ENCODE results near the gene NUP214.

NUP214 gene

DNA sequence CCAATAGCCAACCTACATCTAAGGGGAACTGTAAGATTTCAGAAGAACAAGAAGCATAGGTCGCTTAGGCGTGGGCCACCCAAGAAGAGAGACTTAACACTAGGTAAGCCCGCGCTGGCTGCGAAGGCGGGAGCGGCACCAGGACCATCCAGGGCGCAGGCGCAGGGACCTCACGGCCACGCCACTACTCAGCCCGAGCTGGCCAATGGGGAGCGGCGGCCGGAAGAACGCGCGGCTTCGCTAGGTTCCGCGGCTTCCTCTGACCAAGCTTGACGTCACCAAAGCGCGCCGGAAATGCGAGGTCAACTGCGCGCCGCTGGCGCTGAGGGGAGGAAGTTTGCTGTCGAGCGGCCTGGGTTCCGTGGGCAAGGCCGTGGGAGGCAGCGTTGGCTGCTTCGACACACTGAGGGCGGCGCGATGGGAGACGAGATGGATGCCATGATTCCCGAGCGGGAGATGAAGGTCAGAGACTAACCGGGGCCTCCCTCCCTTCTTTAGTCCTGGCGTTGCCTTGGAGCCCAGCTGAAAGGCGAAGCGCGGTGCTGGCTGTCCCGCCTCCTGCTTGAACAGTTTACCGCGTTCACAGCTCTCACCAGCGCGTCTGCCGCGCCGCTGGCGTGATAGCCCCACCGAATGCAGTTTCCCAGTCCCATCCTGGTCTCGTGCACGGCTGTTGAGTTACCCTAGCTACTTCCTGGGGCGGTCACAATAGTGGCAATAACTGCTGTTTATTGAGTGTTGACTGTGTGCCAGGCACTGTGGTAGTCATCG lies at the start of gene NUP214:
Gene NUP214 (plus strand): TSS at position 299 of the 771 bp plus-strand sequence. CDS start 119 bp downstream, at position 418.
- peak within 1 kb of the TSS; percentile 94 for H3K27ac ChIP-seq
- TF ChIP-seq, protein P1, sequence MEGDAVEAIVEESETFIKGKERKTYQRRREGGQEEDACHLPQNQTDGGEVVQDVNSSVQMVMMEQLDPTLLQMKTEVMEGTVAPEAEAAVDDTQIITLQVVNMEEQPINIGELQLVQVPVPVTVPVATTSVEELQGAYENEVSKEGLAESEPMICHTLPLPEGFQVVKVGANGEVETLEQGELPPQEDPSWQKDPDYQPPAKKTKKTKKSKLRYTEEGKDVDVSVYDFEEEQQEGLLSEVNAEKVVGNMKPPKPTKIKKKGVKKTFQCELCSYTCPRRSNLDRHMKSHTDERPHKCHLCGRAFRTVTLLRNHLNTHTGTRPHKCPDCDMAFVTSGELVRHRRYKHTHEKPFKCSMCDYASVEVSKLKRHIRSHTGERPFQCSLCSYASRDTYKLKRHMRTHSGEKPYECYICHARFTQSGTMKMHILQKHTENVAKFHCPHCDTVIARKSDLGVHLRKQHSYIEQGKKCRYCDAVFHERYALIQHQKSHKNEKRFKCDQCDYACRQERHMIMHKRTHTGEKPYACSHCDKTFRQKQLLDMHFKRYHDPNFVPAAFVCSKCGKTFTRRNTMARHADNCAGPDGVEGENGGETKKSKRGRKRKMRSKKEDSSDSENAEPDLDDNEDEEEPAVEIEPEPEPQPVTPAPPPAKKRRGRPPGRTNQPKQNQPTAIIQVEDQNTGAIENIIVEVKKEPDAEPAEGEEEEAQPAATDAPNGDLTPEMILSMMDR (IDR thresholded peaks at IDR 0.05): no peak
- TF ChIP-seq ZFX (IDR thresholded peaks at IDR 0.05; ENCODE audit: borderline replicate concordance): no peak

DNA sequence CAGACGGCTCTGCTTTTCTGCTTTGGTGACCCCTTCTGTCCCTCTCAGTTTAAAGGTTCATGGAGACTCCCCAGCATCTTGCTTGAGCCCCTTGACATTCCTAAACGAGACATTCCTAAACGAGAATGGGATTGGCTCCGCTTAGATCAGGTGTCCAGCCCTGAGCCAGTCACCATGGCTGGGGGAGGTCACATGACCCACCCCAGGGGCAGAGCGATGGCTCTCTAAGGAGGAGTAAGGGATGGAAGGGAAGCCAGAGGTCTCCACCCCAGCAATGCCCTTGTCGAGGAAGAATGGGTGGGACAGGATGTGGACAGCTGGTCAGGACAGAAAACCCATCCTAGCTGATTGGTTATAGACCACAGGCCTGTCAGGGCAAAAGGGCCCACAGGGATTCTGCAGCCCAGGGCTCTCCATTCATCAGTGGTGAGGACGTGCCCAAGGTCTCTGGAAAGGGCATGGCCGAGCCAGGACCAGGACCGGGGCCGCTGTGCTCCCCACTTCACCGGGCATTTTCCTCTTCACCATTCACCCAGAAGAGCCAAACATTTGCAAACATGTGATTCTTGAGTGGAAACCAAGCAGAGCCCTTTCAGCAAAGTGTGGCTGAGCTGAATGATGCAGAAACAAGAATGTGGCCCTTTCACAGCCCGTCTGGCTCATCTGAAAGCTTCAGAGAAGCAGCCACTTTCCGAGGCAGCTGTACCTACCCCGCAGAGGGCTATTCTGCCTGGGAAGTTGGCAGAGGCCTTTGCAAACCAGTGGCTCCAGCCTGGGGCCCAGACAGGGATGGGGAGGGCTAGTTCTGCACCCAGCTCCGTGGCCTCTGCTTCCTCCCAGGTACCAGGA lies 48.8 kb upstream of the NUP214 start:
- no peak overlapping the region for H3K27ac ChIP-seq
- TF ChIP-seq, protein P1 (IDR thresholded peaks at IDR 0.05): no peak
- no peak for TF ChIP-seq ZFX (IDR thresholded peaks at IDR 0.05; ENCODE audit: borderline replicate concordance)

DNA sequence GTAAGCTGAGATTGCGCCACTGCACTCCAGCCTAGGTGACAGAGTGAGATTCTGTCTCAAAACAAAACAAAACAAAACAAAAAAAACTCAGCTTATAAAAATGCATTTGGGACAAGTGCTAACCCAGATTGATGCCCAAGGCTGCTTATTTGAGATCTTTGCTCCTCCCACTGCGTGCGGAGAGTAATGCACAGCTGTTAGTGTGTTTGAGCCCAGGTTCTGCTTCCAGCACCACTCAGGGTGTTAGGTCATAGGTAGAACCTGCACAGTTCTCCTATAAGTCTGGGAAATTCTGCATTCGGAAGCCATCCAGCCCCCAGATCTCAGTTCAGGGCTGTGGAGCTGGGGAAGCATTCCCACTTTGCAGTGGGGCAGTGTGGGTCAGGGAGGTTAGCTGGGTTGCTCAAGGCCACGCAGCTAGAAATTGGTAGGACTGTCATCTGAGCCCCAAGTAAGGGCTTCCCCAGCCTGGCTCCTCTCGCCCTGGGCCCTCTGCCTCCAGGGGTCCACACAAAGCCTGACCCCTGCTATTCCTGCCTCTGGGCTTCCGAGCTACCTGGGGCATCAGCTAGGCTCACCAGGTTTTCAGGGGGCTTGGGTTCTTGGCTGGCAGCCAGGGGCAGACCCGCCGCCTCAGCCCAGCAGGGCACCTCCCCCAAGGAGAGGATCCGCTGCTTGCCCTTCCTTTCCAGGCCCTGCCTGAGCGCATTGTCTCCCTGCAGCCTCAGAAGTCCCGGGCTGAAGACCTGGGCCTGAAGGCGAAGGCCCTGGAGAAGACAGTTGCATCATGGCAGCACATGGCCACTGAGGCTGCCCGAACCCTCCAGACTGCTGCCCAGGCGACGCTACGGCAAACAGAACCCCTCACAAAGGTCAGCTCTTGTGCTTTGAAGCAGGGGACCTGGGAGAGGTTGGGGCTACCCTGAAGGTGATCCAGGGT lies 46.7 kb upstream of the NUP214 start:
- H3K27ac ChIP-seq: no peak overlapping the region
- TF ChIP-seq, protein P1 (IDR thresholded peaks at IDR 0.05): no peak
- TF ChIP-seq ZFX (IDR thresholded peaks at IDR 0.05; ENCODE audit: borderline replicate concordance): no peak

DNA sequence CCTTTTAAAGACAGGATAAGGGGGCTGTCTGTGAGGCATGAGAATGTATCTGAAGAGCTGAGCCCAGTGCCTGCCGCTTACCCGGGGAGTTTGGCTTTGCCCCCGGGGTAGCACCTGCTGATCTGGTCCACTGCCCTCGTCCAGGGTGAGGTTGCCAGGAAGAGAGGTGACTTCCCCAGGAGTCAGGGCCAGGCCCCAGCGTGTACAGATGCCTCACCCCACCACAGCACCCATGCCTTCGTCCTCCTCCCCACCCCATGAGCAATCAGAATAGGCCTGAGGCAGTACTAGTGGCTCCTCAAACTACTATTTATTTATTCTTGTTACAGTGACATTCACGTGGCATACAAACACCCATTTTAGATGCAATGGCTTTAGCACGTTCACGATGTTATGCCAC lies 44.8 kb upstream of the NUP214 start:
- TF ChIP-seq, protein P1 (IDR thresholded peaks at IDR 0.05): no peak
- no peak for TF ChIP-seq ZFX (IDR thresholded peaks at IDR 0.05; ENCODE audit: borderline replicate concordance)
- H3K27ac ChIP-seq: no peak overlapping the region

DNA sequence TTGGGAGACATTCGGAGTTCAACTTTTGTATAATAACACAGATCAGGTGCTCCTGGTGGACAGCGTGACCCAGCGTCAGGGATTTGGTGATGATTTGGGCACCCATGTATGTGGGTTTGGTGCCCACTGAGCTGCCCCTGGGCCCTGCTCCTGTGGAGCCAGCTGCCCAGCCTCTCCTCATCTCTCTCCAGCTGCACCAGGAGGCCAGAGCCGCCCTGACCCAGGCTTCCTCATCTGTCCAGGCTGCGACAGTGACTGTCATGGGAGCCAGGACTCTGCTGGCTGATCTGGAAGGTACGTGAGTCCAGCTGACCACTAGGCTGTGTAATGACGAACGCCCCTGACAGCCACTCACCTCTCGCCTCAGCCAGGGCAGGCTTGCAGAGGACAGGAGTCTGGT lies 43.5 kb upstream of the NUP214 start:
- H3K27ac ChIP-seq: no peak overlapping the region
- no peak for TF ChIP-seq ZFX (IDR thresholded peaks at IDR 0.05; ENCODE audit: borderline replicate concordance)
- TF ChIP-seq, protein P1 (IDR thresholded peaks at IDR 0.05): no peak

DNA sequence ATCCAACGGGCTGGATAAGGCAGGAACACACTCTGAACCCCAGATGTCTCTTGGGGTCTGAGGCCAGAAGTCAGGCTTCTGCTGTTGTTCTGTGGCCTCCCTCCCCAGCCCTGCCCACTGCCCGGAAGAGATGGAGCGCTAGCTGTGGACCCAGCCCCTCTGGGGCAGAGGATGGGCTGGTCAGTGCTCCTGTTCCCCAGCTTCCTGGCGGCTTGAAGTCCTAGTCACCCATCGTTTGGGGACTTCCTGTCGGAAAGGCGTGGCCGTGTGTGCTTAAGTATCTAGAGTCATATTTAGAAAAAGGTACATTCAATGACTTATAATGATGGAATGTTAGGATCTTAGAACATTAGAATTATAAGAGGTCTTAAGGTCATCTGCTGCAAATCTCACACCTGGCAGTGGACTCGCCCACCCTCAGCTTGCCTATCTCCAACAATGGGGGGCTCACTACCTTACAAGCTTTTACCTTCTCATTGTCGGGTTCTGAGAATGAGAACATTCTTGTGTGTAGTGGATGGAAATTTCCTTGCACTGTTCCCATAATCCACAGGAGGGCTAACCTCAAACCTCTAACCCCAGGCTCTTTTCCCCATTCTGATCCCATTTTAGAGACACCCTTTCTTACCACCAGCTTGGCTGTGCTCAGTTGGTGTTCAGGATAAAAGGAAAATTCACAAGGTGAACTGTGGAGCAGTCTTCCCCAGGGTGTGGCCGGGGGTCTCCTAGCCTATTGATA lies 42.4 kb upstream of the NUP214 start:
- TF ChIP-seq, protein P1 (IDR thresholded peaks at IDR 0.05): no peak
- TF ChIP-seq ZFX (IDR thresholded peaks at IDR 0.05; ENCODE audit: borderline replicate concordance): no peak
- H3K27ac ChIP-seq: no peak overlapping the region
